GM18861 (cell line): ENCODE data around the gene OVCA2.
A peak's percentile ranks its signal among the peaks of the same experiment; 100 is the strongest.

Experiments used
- ATAC-seq: cut with Tn5 transposase; IDR thresholded peaks from one replicate; pipeline ENCODE4 v1.9.1; 2021; ENCODE audit not compliant: unreplicated experiment

The OVCA2 gene

GRCh38 chr17:2030779-2031163, 11.1 kb upstream of the OVCA2 start:
- ATAC-seq: peak; percentile 68

GRCh38 chr17:2033153-2033552, 8.7 kb upstream of the OVCA2 start:
- ATAC-seq: no peak

- ATAC-seq: no peak
These were observed 7.7 kb upstream of the OVCA2 start for GRCh38 chr17:2034157-2034556.

DNA sequence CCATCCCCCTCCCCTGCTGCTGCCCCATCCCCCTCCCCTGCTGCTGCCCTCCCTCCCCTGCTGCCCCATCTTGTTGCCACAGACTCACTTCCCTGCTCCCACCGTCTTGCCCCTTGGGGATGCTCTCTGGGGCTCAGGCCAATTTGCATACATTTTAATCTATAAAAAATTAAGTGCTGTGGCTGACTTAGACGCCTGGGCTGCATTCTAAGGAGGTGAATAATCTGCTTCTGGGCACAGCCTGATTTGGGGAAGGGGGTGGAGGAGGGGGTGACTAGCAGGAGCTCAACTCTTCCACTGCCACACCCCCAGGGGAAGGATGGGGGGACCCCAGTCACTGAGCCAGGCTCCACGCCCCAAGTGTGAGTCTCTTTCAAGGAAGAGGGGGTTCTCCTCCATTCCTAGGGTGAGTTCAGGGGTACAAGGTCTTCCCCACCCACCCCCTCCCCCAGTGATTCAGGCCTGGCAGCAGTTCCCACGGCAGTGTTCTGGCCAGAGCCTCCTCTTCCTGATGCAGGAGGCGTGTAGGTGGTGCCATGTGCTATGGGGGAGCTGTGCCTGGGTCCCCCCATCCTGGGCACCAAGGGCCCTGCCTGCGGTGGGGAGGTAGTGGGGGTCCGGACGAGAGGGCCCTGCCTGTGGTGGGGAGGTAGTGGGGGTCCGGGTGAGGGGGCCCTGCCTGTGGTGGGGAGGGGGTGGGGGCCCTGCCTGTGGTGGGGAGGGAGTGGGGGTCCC, 6.8 kb upstream of the OVCA2 start:
- ATAC-seq: no peak

- ATAC-seq: no peak
These were observed 6.0 kb upstream of the OVCA2 start for GRCh38 chr17:2035541-2036488.

DNA sequence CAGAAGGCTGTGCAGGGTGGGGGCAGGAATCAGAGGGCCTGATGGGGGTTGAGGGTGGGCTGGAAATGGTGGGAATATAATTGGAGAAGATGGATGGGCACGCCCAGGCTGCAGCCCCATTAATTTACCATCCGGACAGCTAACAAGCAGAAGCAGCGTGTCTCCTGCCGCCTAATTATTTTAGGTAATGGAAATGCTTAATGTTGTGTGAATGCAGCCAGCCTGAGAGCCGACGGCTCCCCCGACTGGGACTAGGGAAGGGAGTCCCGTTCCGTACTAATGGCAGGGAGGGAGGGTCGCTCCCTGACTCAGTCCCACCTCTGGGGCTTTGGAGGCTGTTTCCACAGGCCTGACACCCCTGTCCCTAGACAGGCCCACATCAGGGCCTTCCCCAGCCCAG, 4.7 kb upstream of the OVCA2 start:
- ATAC-seq: no peak

DNA sequence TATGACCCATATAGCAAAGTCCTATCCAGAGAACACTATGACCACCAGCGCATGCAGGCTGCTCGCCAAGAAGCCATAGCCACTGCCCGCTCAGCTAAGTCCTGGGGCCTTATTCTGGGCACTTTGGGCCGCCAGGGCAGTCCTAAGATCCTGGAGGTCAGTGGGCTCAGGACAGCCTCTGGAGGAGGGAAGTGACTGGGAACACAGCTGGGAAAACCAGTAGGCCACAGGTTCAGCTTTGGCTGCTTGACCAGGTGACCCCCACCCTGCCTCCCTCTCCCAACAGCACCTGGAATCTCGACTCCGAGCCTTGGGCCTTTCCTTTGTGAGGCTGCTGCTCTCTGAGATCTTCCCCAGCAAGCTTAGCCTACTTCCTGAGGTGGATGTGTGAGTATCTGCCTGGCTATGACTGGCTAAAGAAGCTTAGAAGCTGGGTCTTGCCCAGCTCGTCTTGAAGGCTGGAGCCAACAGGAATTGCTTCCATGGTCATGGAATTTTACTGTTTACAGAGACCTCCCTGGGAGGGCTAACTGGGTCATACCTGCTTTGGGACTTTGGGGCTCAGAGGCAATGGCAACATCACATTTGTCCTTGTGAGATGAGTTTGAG, 1.5 kb upstream of the OVCA2 start:
- no peak for ATAC-seq

- ATAC-seq: no peak
These were observed 771 bp upstream of the OVCA2 start for GRCh38 chr17:2040942-2041560.

DNA sequence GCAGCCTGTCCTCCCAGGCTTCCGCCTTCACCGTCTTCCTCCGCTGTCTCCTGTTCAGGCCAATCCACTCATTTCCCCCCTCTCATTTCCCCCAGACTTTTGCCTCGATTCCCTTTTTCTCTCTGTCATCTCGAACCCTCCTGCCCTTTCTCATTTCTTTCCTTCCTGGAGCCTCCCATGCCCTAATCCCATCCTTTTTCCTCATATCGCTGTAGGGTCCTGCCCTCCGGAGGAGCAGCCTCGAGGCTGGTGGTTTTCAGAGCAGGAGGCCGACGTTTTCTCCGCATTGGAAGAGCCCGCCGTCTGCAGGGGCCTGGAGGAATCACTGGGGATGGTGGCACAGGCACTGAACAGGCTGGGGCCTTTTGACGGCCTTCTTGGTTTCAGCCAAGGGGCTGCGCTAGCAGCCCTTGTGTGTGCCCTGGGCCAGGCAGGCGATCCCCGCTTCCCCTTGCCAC, 597 bp downstream of the OVCA2 start:
- no peak for ATAC-seq

DNA sequence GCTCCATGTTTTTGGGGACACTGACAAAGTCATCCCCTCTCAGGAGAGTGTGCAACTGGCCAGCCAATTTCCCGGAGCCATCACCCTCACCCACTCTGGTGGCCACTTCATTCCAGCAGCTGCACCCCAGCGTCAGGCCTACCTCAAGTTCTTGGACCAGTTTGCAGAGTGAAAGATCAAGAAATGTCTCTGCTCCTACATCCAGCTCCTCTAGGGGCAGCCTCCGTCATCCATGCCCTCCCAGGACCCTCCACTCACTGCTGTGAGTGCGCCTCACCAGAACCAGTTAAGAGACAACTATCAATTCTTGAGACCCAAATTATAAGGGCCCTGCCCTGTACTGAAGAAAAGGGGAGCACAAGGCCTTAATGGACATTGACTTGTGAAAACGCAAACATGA, 1.1 kb downstream of the OVCA2 start:
- no peak for ATAC-seq

DNA sequence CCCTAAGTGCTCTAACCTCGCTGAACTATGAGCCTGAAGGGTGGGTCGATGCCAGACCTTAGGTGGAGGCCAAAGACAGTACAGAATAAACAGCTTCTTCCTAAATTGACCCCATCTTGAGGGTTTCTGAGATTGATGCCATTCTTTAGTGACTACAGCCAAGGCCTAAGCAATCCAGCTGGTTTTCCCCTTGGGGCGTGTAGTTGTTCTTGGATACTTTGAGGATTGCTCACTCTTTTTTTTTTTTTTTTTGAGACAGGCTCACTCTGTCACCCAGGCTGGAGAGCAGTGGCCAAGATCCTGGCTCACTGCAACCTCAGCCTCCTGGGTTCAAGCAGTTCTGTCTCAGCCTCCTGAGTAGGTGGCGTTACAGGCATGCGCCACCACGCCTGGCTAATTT, 2.0 kb downstream of the OVCA2 start:
- no peak for ATAC-seq

- no peak for ATAC-seq
These were observed 2.6 kb downstream of the OVCA2 start for GRCh38 chr17:2044263-2044894.

DNA sequence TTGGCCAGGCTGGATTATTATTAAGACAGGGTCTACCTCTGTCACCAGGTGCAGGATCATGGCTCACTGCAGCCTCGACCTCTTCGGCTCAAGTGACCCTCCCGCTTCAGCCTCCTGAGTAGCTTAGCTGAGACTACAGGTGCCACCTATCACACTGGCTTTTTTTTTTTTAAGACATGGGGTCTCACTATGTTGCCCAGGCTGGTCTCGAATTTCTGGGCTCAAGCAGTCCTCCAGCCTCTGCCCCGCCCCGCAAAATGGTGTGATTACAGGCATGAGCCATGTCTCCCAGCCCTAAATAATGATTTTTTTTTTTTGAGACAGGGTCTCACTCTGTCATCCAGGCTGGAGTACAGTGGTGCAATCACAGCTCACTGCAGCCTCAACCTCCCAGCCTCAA, 5.8 kb downstream of the OVCA2 start:
- no peak for ATAC-seq

GRCh38 chr17:2048805-2049204, 7.0 kb downstream of the OVCA2 start:
- ATAC-seq: no peak

- no peak for ATAC-seq
These were observed 7.8 kb downstream of the OVCA2 start for GRCh38 chr17:2049333-2050299.

GRCh38 chr17:2050300-2051060, 8.7 kb downstream of the OVCA2 start:
- ATAC-seq: no peak

DNA sequence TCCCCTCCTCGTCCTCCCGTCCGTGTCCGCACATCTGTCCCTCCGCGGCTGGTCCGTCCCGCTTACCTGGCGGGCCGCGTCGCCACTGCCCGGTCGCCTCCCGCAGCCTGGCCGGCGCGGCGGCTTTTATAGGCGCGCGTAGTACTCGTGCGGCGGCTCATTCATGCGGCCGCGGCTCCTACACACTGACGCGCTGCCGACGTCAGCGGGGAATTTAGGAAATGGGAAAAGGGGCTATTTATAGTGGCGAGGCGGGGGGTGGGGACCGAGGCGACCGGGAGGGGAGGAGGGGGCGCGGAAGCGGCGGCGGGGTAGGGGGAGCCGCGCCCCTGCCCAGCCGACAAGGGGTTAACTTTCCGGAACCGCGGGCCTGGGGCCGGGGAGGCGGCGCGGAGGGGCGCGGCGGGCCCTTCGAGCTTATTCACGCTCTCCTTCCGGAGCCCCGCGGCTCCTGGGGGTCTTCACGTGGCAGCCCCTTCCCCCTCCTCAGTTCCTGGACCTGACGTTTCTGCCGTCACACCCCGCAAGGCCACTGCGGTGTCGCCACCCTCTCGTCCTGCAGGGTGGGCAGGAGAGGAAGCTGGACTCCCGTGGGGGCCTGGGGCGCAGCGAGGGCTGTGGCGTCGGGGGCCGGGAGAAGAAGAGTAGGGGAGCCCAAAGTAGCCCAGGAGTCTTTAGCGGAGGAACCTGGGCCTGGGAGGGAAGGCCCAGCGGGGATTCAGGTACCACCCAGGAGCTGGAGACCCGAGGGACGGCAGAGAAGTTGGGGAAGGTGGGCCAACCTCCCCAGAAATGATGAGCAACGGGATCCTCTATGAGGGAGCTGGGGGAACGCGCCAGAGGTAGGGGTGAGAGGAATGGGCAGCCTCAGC, 9.5 kb downstream of the OVCA2 start:
- no peak for ATAC-seq
